HPDE6-E6E7 (cell line): ENCODE results near the gene SGF29.
A peak's percentile ranks its signal among the peaks of the same experiment; 100 is the strongest.
"Not testable (repeated sequence)": the region's sequence is repeated elsewhere in the genome, so short reads cannot be mapped to it uniquely, and the experiment has no call there.

ENCODE experiments used
- DNase-seq: peaks from one replicate; pipeline ENCODE4 v3.0.0; 2011; ENCODE audit warnings: missing footprints; ENCODE audit errors: extremely low spot score

The SGF29 gene

DNA sequence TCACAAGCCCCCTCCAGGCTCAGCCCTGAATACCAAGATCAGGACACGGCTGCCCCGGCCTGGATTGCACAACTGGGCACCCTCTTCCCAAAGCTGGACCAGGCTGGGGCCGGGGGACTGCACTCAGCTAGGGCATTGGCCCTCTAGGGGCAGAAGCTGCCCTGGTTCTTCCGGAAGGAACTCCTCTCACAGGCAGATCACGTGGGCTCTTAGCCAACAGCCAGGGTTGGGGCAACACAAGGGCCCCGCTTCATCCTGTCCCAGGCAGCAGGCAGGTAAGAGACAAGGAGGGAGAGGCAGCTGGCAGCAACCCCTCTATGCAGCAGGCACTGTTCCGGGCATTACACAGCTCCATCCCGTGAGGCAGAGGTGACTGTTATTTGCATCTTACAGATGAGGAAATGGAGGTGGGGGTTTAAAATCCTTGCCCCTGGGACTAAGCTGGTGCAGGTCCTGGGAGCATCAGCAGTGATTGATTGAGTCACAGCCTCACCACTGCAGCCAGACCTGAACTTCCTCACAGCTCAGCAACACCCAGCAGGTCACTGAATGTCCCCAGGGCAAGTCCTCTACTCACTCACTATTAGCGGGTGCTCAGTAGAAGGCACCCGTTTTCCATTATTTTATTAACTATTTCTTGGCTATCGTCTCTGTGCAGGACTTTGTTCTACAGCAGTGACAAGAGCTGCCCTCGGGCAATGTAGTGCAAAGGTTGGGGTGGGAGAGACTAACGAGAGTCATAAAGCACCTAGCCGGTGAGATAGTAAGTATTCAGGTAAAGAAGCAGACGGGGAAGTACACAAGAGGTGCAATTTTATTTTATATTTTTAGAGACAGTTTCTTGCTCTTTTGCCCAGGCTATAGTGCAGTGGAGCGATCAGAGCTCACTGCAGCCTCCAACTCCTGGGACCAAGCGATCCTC, 58.9 kb downstream of the SGF29 start:
- not testable (repeated sequence) for DNase-seq

DNA sequence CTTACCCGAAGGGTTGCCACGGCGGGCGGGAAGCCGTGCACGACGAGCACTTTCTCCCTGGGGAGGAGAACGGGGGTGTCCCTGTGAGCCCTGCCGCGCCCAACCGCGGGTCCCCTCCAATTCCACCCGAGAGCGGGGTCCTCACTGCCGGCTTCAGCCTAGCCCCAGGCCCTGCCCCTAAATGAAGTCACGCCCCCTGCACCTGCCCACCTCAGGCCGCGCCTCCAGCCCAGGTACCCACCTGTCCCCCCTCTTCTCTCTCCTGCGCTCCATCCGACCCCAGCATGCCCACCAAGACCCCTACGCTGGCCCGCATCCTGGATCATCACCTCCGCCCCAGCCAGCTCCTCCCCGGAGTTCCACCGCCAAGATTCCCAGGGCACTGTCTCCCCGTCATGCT, 60.2 kb downstream of the SGF29 start:
- not testable (repeated sequence) for DNase-seq

DNA sequence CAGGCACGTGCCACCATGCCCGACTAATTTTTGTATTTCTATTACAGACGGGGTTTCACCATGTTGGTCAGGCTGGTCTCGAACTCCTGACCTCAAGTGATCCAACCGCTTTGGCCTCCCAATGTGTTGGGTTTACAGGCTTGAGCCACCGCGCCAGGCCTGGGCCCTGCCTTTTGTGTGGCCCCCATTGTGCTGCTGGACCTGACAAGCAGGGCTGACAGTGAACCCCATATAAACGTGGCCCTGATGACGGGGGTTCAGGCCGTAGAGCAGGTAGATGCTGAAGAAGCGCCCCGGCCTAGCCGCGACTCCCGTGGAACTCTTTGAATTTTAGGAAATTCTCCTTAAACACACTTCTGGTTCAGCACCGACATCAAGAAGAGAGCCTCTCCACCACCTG, 60.8 kb downstream of the SGF29 start:
- not testable (repeated sequence) for DNase-seq

DNA sequence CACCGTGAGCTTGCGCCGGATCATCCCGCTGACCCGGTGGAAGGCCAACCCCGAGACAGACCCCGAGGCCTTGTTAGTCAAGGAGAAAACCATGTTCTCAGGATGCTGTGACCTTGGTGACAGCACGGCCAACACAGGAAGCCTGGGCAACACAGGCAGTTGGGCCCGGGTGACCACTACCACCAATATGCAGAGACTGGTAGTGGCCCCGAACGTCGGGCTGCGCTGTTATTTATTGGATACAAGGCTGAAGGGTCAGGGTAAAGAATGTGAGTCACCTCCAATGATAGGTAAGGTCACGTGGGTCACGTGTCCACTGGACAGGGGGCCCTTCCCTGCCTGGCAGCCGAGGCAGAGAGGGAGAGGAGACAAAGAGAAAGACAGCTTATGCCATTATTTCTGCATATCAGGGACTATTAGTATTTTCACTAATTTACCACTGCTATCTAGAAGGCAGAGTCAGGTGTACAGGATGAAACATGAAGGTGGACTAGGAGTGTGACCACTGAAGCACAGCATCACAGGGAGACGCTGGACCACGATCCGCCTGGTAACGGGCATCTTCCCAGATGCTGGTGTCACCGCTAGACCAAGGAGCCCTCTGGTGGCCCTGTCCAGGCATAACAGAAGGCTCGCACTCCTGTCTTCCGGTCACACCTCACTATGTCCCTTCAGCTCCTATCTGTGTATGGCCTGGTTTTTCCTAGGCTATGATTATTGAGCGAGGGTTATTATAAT, 61.9 kb downstream of the SGF29 start:
- DNase-seq, result not testable (repeated sequence)

DNA sequence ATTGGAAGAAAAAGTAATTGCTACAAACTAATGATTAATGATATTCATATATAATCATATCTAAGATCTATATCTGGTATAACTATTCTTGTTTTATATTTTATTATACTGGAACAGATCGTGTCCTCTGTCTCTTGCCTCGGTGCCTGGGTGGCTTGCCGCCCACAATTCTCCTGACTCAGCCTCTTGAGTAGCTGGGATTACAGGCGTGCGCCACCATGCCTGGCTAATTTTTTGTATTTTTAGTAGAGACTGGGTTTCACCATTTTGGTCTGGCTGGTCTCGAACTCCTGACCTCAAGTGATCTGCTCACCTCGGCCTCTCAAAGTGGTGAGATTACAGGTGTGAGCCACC, 62.5 kb downstream of the SGF29 start:
- not testable (repeated sequence) for DNase-seq

DNA sequence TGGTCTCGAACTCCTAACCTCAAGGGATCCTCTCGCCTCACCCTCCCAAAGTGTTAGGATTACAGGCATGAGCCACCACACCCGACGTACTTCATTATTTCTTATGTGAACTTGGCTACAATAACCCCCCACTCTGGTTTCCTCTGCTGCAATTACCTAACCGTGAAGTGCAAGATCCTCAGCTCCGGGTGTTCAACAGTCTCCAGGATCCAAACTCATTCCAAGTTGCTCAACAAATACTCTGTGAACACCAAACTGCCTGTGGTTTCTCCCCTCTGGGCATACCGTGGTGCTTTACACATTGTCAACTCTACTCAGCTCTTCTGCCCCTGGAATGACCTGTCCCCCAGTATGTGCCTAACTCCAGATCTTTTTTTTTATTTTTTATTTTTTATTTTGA, 62.9 kb downstream of the SGF29 start:
- DNase-seq, result no peak

DNA sequence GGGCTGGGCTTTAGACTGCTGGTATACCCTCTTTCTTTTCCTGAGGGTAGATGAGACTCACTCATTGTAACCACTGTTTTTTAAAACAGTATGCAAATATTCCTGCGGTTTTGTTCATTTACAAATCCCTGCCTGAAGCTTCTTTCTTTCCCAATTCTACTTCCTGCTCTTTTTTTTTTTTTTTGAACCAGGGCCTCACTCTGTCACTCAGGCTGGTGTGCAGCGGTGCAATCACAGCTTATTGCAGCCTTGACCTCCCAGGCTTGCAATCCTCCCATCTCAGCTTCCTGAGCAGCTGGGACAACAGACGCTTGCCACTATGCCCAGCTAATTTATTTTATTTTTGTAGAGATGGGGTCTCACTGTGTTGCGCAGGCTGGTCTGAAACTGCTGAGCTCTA, 64.2 kb downstream of the SGF29 start:
- no peak for DNase-seq

DNA sequence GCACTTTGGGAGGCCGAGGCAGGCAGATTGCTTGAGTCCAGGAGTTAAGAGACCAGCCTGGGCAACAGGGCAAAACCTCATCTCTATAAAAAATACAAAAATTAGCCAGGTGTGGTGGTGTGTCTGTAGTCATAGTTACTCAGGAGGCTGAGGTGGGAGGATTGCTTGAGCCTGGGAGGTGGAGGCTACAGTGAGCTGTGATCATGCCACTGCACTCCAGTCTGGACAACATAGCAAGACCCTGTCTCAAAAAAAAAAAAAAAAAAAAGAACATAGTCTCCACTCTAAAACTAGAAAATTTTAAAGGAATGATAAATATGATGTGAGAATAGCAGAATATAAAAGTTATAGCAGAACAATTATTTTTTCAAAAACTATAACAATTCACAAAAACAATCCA, 66.6 kb downstream of the SGF29 start:
- not testable (repeated sequence) for DNase-seq

DNA sequence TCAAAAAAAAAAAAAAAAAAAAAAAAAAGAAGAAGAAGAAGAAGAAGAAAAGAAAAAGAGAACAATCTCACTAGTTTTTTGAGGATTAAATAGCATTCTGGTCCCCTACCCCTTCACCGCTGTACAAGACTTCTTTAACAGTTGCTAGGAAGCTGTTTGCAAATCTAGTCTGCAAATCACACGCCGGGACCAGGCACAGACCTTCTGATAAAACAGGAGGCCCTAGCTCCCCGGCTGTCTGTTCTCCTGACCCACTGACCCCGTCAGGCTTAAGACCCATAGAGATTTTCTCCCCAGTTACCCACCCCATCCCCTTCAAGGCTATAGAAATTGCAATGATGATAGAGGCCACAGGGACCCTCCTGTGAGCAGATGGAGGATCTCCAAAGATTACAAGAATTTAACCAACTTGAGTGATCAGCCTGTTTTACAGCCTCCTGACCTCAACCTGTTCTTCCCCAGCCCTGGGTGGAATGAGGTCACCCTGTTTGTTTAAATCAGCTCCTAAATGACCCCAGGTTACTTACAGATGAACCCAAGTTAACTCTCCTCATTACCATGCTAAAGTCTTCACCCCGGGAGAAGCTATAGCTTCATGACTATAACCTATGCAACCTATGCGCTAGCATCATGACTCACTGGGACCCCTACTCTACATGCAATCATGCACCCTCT, 67.9 kb downstream of the SGF29 start:
- no peak for DNase-seq

DNA sequence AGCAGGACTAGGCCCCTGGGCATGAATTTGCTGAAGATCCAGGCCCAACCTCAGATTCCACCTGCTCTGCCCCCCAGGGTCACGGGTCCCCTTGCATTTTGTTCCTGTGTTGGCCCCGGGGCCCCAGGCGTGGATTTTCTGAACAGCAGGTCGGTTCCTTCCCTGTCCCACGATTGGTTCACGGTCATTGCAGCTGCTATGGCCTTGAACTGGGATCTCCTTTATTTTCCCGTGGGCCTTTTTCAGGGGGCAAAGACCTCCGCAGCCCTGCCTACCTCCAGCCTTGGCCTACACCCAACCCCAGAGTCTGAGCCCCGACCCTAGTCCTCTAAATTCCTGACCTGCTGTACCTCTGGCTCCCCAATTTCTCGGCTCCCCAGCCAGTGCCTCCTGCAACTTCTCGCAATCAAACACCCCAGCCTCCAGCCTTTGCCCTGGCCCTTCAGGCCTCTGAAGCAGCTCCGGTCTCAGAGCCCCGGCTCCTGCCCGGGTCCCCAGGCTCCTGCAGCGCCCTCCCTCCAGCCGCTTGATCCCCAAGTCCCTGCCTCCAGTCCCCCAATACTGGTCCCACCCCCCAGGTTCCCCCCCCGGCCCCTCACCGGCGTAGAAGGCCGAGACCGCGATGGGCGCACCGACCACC, 68.9 kb downstream of the SGF29 start:
- not testable (repeated sequence) for DNase-seq

DNA sequence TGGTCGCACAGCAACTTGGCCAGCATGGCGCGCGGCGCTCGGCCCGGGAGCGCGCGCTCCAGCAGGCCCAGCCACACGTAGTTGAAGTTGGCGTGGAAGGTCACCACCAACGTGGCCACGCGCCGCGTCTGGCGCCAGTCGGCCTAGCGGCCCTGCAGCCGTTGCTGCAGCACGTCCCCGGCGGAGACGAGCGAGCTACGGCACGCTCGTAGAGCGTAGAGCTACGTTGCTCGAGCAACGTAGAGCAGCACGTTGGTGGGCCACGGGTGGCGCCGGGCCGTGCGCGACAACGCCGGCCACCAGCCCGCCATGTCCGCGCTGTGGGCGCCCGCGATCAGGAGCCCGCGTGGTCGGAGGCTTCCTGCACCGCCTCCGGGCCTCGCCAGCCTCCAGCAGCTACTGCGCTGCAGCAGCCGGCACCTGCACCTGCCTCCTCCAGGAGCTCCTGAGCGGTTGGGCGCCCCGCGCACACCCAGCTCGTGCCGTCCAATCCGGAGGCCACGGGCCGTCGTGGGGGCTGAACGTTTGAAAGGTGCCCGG, 69.5 kb downstream of the SGF29 start:
- peak; percentile 51 for DNase-seq

DNA sequence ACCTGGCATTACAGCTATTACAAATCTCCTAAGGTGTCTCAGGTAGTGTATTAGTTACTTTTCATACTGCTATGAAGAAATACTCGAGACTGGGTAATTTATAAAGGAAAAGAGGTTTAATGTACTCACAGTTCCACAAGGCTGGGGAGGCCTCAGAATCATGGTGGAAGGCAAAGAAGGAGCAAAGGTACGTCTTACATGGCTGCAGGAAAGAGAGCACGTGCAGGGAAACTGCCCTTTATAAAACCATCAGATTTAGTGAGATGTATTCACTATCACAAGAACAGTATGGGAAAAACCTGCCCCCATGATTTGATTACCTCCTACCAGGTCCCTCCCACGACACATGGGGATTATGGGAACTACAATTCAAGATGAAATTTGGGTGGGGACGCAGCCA, 77.2 kb downstream of the SGF29 start:
- DNase-seq, result not testable (repeated sequence)

DNA sequence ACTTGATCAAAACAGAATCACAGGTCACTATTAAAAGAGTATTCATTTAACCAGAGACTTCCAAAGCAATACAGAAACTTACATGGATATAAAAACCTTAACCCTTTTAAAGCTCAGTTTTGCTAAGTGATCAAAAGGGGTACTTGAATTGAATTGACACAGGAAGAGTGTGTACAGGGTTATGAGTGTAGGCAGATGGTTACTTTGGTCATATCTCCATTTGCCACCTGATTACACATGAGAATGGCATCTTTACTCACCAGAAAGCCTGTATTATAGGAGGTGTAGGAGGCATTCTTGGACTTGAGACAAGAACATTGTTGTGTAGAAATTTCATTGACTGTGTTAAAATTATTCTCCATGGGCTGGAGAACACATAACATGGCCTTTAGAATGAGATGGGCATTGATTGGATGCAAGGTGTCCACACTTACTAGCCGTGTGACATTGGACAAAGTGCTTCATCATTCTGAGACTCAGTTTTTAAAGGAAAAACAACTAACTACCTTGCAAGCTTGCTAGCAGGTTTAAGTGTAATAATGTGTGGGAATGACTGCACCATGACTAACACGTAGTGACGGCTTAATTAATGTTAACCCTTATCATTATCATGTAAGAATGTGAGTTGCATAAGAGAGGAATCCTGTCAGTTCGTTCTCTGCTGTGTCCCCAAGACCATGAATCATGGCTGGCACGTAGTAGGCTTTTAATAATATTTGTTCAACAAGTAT, 82.5 kb downstream of the SGF29 start:
- DNase-seq, result not testable (repeated sequence)

DNA sequence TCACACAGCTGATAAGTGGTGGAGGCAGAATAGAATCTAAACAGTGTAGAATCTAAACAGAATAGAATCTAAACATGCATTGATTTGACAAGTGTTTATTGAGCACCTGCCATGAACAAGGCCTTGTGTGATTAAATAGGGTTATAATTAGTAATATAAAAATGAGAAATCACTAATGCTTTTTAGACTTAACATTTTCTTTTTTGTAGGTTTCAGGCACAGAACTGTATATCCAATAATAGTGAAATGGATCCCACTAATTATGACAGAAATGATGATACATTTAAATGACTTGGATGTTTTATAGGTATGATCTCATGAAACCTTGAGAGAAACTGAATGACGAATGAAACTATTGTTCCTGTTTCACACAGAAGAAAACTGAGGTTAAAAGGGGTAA, 84.0 kb downstream of the SGF29 start, which contains the start of gene NPIPB8:
NPIPB8 (plus strand) TSS at position 301 of the 400 bp plus-strand sequence. CDS start 296 bp downstream, outside the sequence.
- DNase-seq, result not testable (repeated sequence)

DNA sequence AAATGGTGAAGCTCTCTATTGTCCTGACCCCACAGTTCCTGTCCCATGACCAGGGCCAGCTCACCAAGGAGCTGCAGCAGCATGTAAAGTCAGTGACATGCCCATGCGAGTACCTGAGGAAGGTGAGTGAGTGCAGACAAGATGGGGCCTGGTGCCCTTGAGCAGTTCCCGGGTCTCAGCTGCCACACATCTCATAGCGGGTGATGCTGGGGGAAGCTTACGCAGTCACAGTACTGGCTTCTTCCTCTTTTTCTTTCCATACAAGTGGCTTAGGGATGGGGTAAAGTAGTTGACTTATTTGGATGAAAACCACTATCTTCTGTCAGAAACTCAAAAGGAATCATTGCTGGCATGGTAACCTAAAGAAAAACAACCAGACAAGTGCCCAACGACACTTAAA, 84.6 kb downstream of the SGF29 start:
- DNase-seq, result not testable (repeated sequence)

DNA sequence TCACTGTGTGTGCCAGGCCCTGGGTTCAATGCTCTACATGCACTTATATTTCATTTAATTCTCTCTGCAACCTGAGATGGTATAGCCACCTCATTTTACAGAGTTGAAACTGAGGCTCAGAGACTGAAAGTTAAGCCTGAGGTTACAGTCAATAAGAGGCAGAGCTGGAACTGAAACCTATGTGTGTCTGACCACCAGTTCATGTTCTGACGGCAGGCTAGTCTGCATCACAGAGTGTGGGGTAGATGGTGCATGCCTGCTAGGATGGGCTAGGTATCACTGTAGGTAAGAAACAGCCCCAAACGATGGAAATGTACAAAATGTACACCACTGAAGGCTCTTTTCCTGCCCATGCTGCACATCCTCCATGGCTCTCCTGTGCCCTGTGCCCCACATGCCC, 86.2 kb downstream of the SGF29 start:
- DNase-seq, result not testable (repeated sequence)
